Measurements from ENCODE around the gene OAS3. TPM values are rescaled to one million over a fixed set of nuclear protein-coding genes. Genes with fewer than 3 reads are reported as not detected.

The OAS3 gene, protein sequence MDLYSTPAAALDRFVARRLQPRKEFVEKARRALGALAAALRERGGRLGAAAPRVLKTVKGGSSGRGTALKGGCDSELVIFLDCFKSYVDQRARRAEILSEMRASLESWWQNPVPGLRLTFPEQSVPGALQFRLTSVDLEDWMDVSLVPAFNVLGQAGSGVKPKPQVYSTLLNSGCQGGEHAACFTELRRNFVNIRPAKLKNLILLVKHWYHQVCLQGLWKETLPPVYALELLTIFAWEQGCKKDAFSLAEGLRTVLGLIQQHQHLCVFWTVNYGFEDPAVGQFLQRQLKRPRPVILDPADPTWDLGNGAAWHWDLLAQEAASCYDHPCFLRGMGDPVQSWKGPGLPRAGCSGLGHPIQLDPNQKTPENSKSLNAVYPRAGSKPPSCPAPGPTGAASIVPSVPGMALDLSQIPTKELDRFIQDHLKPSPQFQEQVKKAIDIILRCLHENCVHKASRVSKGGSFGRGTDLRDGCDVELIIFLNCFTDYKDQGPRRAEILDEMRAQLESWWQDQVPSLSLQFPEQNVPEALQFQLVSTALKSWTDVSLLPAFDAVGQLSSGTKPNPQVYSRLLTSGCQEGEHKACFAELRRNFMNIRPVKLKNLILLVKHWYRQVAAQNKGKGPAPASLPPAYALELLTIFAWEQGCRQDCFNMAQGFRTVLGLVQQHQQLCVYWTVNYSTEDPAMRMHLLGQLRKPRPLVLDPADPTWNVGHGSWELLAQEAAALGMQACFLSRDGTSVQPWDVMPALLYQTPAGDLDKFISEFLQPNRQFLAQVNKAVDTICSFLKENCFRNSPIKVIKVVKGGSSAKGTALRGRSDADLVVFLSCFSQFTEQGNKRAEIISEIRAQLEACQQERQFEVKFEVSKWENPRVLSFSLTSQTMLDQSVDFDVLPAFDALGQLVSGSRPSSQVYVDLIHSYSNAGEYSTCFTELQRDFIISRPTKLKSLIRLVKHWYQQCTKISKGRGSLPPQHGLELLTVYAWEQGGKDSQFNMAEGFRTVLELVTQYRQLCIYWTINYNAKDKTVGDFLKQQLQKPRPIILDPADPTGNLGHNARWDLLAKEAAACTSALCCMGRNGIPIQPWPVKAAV
- total RNA-seq: 20.2 TPM in 2 replicates

DNA sequence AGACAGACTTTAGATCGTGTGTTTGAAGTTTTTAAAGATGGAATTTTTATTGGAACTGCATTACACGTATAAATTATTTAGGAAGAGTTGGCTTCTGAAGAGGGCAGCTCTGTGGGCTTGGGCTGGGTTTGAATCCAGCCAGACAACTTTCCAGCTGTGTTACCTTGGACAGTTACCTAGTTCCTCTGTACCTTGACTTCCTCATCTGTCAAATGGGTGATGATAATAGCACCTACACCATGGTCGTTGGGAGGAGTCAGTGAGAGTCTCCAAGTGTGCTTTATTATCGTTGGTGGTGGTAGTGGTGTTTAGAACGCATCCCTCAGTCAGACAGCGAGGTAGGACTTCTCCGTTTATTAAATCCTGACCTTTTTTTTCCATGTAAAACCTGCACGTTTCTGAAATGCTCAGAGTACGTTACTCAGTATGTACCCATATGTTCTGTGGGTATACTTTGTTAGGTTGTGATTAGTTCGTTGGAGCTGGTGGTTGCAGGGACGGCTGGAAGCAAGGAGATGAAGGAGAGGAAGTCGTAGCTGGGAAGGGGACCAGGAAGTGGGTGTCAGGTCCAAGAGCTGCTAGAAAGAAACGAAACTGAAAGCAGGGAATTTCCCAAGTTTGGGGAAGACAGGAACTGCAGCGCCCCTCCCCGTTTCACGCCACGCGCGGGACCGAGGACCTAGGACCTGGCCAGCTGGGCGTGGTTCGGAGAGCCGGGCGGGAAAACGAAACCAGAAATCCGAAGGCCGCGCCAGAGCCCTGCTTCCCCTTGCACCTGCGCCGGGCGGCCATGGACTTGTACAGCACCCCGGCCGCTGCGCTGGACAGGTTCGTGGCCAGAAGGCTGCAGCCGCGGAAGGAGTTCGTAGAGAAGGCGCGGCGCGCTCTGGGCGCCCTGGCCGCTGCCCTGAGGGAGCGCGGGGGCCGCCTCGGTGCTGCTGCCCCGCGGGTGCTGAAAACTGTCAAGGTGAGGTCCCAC, at the start of gene OAS3:
Gene OAS3 (plus strand): TSS at position 734 of the 979 bp plus-strand sequence. CDS start 57 bp downstream, at position 791.

DNA sequence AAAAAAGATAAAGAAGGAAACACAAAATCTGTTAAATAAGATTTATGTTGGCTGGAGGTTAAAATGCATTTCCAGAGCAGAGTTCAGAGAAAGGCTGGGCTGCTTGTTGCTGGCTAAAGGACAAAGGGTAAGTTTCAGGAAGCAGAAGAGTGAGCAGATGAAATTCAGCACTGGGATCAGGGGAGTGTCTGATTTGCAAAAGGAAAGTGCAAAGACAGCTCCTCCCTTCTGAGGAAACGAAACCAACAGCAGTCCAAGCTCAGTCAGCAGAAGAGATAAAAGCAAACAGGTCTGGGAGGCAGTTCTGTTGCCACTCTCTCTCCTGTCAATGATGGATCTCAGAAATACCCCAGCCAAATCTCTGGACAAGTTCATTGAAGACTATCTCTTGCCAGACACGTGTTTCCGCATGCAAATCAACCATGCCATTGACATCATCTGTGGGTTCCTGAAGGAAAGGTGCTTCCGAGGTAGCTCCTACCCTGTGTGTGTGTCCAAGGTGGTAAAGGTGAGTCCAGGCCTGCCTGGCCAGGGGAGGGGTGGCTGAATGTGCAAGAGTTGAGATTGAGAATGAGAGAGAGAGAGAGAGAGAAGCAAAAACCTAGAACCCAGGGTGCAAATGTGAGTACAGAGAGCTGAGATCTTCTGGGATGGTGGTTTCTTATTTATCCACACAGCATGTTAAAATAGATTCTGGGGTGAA, 31.4 kb upstream of the OAS3 start, which contains the start of gene OAS1:
Gene OAS1 (plus strand): TSS at position 251 of the 703 bp plus-strand sequence. CDS start 78 bp downstream, at position 329.

DNA sequence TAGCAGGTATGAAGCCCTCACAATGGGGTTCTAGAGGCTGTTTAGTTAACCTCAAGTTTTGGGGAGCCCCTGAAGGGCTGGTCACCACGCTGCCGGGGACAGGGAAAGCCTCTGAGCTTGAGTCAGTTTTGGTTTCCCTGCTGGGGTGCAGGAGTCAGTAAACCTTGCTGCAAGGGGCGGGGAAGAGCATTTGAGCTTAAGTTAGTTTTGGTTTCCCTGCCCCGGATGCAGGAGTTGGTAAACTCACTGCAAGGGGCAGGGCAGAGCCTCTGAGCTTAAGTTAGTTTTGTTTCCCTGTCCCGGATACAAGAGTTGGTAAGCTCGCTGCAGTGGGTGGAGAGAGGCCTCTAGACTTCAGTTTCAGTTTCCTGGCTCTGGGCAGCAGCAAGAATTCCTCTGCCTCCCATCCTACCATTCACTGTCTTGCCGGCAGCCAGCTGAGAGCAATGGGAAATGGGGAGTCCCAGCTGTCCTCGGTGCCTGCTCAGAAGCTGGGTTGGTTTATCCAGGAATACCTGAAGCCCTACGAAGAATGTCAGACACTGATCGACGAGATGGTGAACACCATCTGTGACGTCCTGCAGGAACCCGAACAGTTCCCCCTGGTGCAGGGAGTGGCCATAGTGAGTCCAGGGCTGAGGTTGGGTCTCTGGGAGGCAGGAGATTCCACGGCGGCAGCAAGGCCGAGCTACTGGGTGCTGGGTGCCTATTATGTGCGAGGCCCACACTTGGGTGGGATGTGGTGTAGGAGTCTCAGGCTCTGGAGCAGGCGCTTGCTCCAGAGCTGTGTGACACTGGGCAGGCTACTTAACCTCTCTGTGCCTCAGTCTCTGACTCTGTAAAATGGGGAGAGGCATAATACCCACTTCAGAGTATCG, 40.1 kb downstream of the OAS3 start, which contains the start of gene OAS2:
Gene OAS2 (plus strand): TSS at position 357 of the 878 bp plus-strand sequence. CDS start 90 bp downstream, at position 447.

Other genes starting within 250 kb of the OAS3 start
- gene RPH3A, start 146.7 kb upstream of the OAS3 start, total RNA-seq: not detected in 2 replicates
- gene OAS1, start 31.5 kb upstream of the OAS3 start, total RNA-seq: 0.18 TPM in 1 of 2 replicates, not detected in the other
- 1.2 and 3.2 TPM in 2 replicates for gene OAS2, start 40.0 kb downstream of the OAS3 start, total RNA-seq
- not detected in 2 replicates for gene DTX1, start 118.3 kb downstream of the OAS3 start, total RNA-seq
- not detected in 2 replicates for gene RASAL1, start 197.3 kb downstream of the OAS3 start, total RNA-seq
- not detected in 2 replicates for gene CFAP73, start 211.2 kb downstream of the OAS3 start, total RNA-seq
- 87.4 and 108 TPM in 2 replicates for gene DDX54, start 247.0 kb downstream of the OAS3 start, total RNA-seq
- 24.5 and 34.9 TPM in 2 replicates for gene RITA1, start 247.2 kb downstream of the OAS3 start, total RNA-seq

Data from myometrial cell (primary cell).